GM12891 (cell line): ENCODE data around the gene ZFYVE9.
A peak's percentile ranks its signal among the peaks of the same experiment; 100 is the strongest.
"Not testable (repeated sequence)": the region's sequence is repeated elsewhere in the genome, so short reads cannot be mapped to it uniquely, and the experiment has no call there.

Source experiments
- DNase-seq: peaks from one replicate; pipeline ENCODE4 v3.0.0; 2011; ENCODE audit warnings: low spot score; ENCODE audit not compliant: insufficient read length
- FAIRE-seq: peaks from 2 replicates; lab custom pipeline; 2011; peaks lifted over from hg19 to GRCh38; lab: Jason Lieb, UNC
- PAX5 ChIP-seq: IDR thresholded peaks from 2 replicates; pipeline ENCODE4 v1.6.1; 2011; ENCODE audit warnings: low read length, moderate library complexity, mild to moderate bottlenecking; ENCODE audit not compliant: insufficient read depth, severe bottlenecking
- POLR2A ChIP-seq: IDR thresholded peaks from 2 replicates; pipeline ENCODE4 v1.6.1; 2011; ENCODE audit warnings: low read depth, low read length, control low read depth
- POLR2AphosphoS5 ChIP-seq: IDR thresholded peaks from 2 replicates; pipeline ENCODE4 v1.6.1; 2011; ENCODE audit warnings: low read depth, low read length, control low read depth
- POU2F2 ChIP-seq: IDR thresholded peaks from 2 replicates; pipeline ENCODE4 v1.6.1; 2011; ENCODE audit warnings: low read depth, mild to moderate bottlenecking, control low read depth, low read length, moderate library complexity
- SPI1 ChIP-seq: IDR thresholded peaks from 2 replicates; pipeline ENCODE4 v1.6.1; 2011; ENCODE audit warnings: low read depth, low read length, control low read depth
- TAF1 ChIP-seq: IDR thresholded peaks from 2 replicates; pipeline ENCODE4 v1.6.1; 2011; ENCODE audit warnings: low read depth, low read length, control low read depth

ZFYVE9 gene

GRCh38 chr1:52166996-52167753 is 25.3 kb downstream of the ZFYVE9 start:
- DNase-seq (no peak), FAIRE-seq (no peak)
- TF ChIP-seq TAF1 (no peak), SPI1 (no peak), PAX5 (no peak), POU2F2 (no peak), POLR2AphosphoS5 (no peak), POLR2A (no peak)

- DNase-seq = no peak
- no peak for TF ChIP-seq TAF1
- no peak for FAIRE-seq
These were observed 26.6 kb downstream of the ZFYVE9 start for GRCh38 chr1:52168373-52169080.

GRCh38 chr1:52171149-52171548 is 29.3 kb downstream of the ZFYVE9 start:
- DNase-seq, FAIRE-seq: not testable (repeated sequence)

- peak; percentile 16 for FAIRE-seq
- no peak for DNase-seq
- no peak for TF ChIP-seq PAX5
These were observed 37.2 kb downstream of the ZFYVE9 start for GRCh38 chr1:52179073-52179472.

GRCh38 chr1:52180176-52180575 is 38.3 kb downstream of the ZFYVE9 start:
- FAIRE-seq = no peak
- DNase-seq = no peak
- TF ChIP-seq TAF1 = no peak
- TF ChIP-seq POLR2AphosphoS5 = no peak
- no peak for TF ChIP-seq POU2F2
- TF ChIP-seq PAX5 = no peak
- no peak for TF ChIP-seq SPI1
- no peak for TF ChIP-seq POLR2A

- FAIRE-seq, DNase-seq: not testable (repeated sequence)
These were observed 39.9 kb downstream of the ZFYVE9 start for GRCh38 chr1:52181759-52182158.

- not testable (repeated sequence) for FAIRE-seq
These were observed 40.4 kb downstream of the ZFYVE9 start for GRCh38 chr1:52182328-52182727.

GRCh38 chr1:52182874-52183400 is 41.0 kb downstream of the ZFYVE9 start:
- FAIRE-seq (no peak), DNase-seq (no peak)
- TF ChIP-seq POLR2A = no peak

More at GRCh38 chr1:52182328-52182727, 40.4 kb downstream of the ZFYVE9 start:
- not testable (repeated sequence) for DNase-seq

- FAIRE-seq (no peak), DNase-seq (no peak)
- TF ChIP-seq TAF1 (no peak), POU2F2 (no peak), POLR2A (no peak), POLR2AphosphoS5 (no peak), SPI1 (no peak), PAX5 (no peak)
These were observed 44.6 kb downstream of the ZFYVE9 start for GRCh38 chr1:52186449-52186848.

- no peak for DNase-seq
- TF ChIP-seq POU2F2 (no peak), TAF1 (no peak), POLR2A (no peak), POLR2AphosphoS5 (no peak), SPI1 (no peak), PAX5 (no peak)
- no peak for FAIRE-seq
These were observed 48.1 kb downstream of the ZFYVE9 start for GRCh38 chr1:52189898-52190480.

GRCh38 chr1:52190500-52191252 is 48.8 kb downstream of the ZFYVE9 start:
- TF ChIP-seq PAX5 (no peak), POLR2AphosphoS5 (no peak), SPI1 (no peak), POLR2A (no peak), POU2F2 (no peak), TAF1 (no peak)
- DNase-seq = no peak
- FAIRE-seq = no peak
